ENCODE measurements around the gene WFDC5.

GRCh38 chr20:45096781-45097180 lies 18.2 kb downstream of the WFDC5 start:
- TF ChIP-seq POLR2A (IDR thresholded peaks at IDR 0.05) = no peak
- TF ChIP-seq CTCF (IDR thresholded peaks at IDR 0.05) = no peak
- no peak for TF ChIP-seq POLR2AphosphoS5 (IDR thresholded peaks at IDR 0.05)
- no peak for TF ChIP-seq EP300 (IDR thresholded peaks at IDR 0.05)

Measured in sigmoid colon (tissue), 4 donors.